ENCODE data around the gene ACLY.
"Not testable (repeated sequence)": the region's sequence is repeated elsewhere in the genome, so short reads cannot be mapped to it uniquely, and the experiment has no call there.

GRCh38 chr17:41829961-41830360, 88.8 kb downstream of the ACLY start:
- not testable (repeated sequence) for TF ChIP-seq CTCF, POLR2A (IDR thresholded peaks at IDR 0.05)
